Esophagus squamous epithelium (tissue), 5 donors: ENCODE data around the gene GIMAP7. TPM values are rescaled to one million over a fixed set of nuclear protein-coding genes. Genes with fewer than 3 reads are reported as not detected.
"Not testable (repeated sequence)": the region's sequence is repeated elsewhere in the genome, so short reads cannot be mapped to it uniquely, and the experiment has no call there.

Experiments used
- DNase-seq: peaks from one replicate; lab custom pipeline; 2025; lab: John Stamatoyannopoulos, UW
- H3K27ac ChIP-seq, 4 donors: fragments of 200-600 bp; sonication (generic); one replicate each; pipeline ENCODE4 v1.5.1; 2016 to 2019; ENCODE audit warnings: mild to moderate bottlenecking in 1 of 4
- H3K27me3 ChIP-seq, 4 donors: fragments of 200-600 bp; sonication (generic); 1 replicate in 3 of 4; 2 replicates in 1 of 4; pipeline versions ENCODE4 v1.5.1 to v1.6.0; 2017 to 2021; ENCODE audit warnings: antibody characterized with exemption in 1 of 4
- H3K36me3 ChIP-seq, 3 donors: fragments of 200-600 bp; sonication (generic); one replicate each; pipeline ENCODE4 v1.5.1; 2016 to 2019
- H3K4me1 ChIP-seq, 3 donors: fragments of 200-600 bp; sonication (generic); one replicate each; pipeline ENCODE4 v1.5.1; 2017 to 2019
- H3K4me3 ChIP-seq, 4 donors: fragments of 200-600 bp; sonication (generic); 1 replicate in 3 of 4; 2 replicates in 1 of 4; pipeline ENCODE4 v1.5.1; 2016 to 2019; ENCODE audit warnings: mild to moderate bottlenecking in 2 of 4, moderate library complexity in 1 of 4
- H3K9me3 ChIP-seq, 3 donors: fragments of 200-600 bp; sonication (generic); one replicate each; pipeline ENCODE4 v1.5.1; 2016 to 2019
- CTCF ChIP-seq, 6 experiments: fragments of 450-650 bp in 4 of 6; fragments of 200-600 bp in 2 of 6; sonication (generic) in 2 of 6; IDR thresholded peaks; one replicate each; pipeline ENCODE4 v1.5.1; 2016 to 2019; ENCODE audit warnings: antibody characterized with exemption in 6 of 6, mild to moderate bottlenecking in 4 of 6, moderate library complexity in 4 of 6
- POLR2A ChIP-seq, 4 donors: fragments of 450-650 bp; IDR thresholded peaks; one replicate each; pipeline ENCODE4 v1.6.1; 2017; ENCODE audit warnings: antibody characterized with exemption in 4 of 4, mild to moderate bottlenecking in 4 of 4, moderate library complexity in 3 of 4
- WGBS, 2 donors: methylation state at CpG; one replicate each; pipeline ENCODE4 v1.1.5; 2018; 5-methylcytosine and 5-hydroxymethylcytosine counted together
- intact Hi-C: fragments of 100-400 bp; cut with DNase I; formaldehyde crosslinking; loops from one replicate; pipeline ENCODE4 v1.15.0; 2022
- total RNA-seq, 4 donors: library from RNA; depleted of rRNA; stranded (reverse); fragments of >200 nt; gene quantifications; one replicate each; pipeline ENCODE4 v1.1.0, GENCODE V29; 2016
- donor health status: DM: yes; HTN: yes; CAD: no.

Gene GIMAP7
- total RNA-seq, 4 donors from 2014 or later, result 0.64 to 18.1 (median 3.3) TPM

- intact Hi-C loops, result no loop called here
- H3K27ac ChIP-seq, result peak overlapping the region; percentile 53 to 80 (median 65)
- 84 to 95% methylated on average over 13 to 14 of the region's 17 CpGs for WGBS, 2 donors
- no peaks in the 10 kb centered on the region for H3K36me3 ChIP-seq
- peak overlapping the region in 3 of 4 donors; percentile 33 to 64 (median 42) for H3K4me3 ChIP-seq
- no peak for DNase-seq
- no peak for TF ChIP-seq POLR2A (IDR thresholded peaks at IDR 0.05)
- H3K9me3 ChIP-seq, result no peaks in the 10 kb centered on the region
- no peaks in the 10 kb centered on the region for H3K27me3 ChIP-seq
- H3K4me1 ChIP-seq, result peaks cover 0 to 5% (median 0%) of the 10 kb centered on the region in 3 donors
Measured at GRCh38 chr7:150513758-150514157, 914 bp upstream of the GIMAP7 start.

DNA sequence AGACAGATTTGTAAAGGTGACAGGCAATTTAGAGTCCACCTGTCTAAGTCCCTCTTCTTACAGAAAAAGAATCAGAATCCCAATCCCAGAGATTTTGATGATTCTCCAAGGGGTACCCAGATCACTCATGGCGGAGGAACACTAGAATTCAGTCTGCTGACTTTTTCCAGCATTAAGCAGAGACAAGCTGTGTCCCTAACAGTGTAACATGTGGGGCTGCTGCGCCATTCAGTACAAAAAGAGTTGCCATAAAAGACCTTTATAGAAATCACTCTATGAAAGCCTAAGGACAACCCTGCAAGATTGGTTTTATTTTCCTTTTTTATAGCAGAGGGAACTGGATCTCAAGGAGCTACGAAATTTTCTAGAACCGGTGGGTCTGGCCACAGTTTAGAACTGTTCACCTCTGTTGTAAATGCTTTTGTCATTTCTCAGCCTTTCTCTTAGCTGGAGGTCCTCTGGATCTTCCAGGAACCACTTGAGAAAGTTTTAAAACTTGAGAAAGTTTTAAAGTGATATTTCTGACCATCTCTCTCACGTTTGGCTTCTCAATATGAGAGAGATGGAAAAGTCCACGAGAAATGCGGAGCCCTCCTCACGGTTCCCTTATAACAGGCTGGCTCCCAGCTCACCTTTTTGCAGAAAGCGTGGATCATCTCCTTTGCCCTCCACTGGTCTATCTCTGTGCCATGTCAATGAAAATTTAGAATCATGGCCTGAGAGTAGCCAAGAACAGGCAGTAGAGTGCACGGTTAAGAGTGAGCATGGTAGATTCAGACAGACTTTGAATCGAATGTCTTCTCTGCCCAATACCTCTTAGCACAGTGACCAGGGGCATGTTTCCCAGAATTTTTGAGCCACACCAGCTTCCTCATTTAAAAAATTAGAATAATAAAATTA, 826 bp downstream of the GIMAP7 start:
- Histone ChIP-seq H3K4me1 (peaks cover 0 to 5% (median 0%) of the 10 kb centered on the region in 3 donors), H3K36me3 (no peaks in the 10 kb centered on the region), H3K27me3 (no peaks in the 10 kb centered on the region), H3K9me3 (no peaks in the 10 kb centered on the region), H3K27ac (peak overlapping the region; percentile 53 to 80 (median 65)), H3K4me3 (peak overlapping the region; percentile 22 to 64 (median 38))
- intact Hi-C loops, result no loop called here
- DNase-seq, result no peak
- WGBS, 2 donors, result 55 to 62% methylated on average over 11 of the region's 11 CpGs
- TF ChIP-seq POLR2A (IDR thresholded peaks at IDR 0.05) (no peak), CTCF (IDR thresholded peaks at IDR 0.05) (no peak)

DNA sequence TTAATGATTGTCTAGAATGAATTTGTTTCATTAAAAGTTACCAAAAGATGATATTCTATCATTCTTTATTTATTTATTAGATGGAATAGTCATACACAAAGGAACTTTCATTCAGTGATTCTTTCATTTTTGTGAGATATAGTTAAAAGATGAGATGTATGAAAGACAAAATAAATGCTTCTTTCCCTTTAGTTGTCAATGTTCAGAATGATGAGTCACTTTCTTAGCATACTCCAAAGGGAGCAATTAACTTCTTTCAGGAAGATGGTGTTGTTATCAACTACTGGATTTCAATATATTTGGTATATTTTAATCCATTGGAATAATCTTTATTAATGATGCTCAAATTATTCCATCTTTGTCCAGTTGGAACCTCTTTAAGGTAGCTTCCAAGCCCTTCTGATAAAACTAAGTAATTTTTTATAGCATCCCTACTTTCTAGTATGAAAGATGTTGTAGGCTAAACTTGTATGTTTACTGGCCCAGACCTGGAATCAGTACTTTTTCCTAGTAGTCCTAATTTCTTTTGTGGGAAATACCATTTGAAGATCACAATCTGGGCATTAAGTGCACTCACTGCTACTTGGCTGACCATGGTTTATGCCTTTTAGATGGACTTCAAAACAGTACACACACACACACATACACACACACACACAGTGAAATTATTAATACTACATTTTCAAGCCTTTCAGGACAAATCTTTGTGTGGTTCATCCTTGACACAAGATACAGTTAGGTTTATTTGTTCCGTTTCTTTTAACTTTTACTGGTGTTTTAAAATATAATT, 2.5 kb downstream of the GIMAP7 start:
- intact Hi-C loops, result no loop called here

DNA sequence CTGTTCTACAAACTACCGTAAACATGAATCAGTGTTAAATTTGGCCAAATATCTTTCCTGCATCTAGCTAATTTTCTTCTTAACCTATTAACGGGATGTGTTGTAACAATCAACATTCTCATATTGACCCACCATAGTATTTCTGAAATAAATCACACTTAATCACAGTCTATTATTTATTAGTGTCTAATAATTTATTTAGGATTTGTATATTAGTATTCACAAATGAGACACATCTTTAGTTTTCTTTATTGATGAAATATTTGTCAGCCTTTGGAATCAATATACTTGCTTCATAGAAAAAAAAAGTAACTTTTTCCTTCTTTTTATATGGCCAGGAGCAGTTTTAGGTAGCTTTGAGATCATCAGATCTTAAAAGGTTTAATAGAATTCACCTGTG, 4.6 kb downstream of the GIMAP7 start:
- Histone ChIP-seq H3K27ac (peak overlapping the region in 3 of 4 donors; percentile 53 to 69 (median 60)), H3K4me1 (no peaks in the 10 kb centered on the region), H3K9me3 (no peaks in the 10 kb centered on the region), H3K27me3 (no peaks in the 10 kb centered on the region), H3K4me3 (peak overlapping the region in 3 of 4 donors; percentile 33 to 64 (median 42)), H3K36me3 (no peaks in the 10 kb centered on the region)
- WGBS, 2 donors, result 71 to 76% methylated on average over 2 of the region's 2 CpGs
- TF ChIP-seq CTCF (IDR thresholded peaks at IDR 0.05) (no peak), POLR2A (IDR thresholded peaks at IDR 0.05) (no peak)
- intact Hi-C loops, result no loop called here
- DNase-seq, result no peak

More for the DNA sequence above, 2.5 kb downstream of the GIMAP7 start:
- no peak for DNase-seq
- Histone ChIP-seq H3K27me3 (no peaks in the 10 kb centered on the region), H3K4me1 (peaks cover 0 to 5% (median 0%) of the 10 kb centered on the region in 3 donors), H3K4me3 (peak overlapping the region in 3 of 4 donors; percentile 33 to 64 (median 42)), H3K27ac (peak overlapping the region; percentile 53 to 80 (median 65)), H3K36me3 (no peaks in the 10 kb centered on the region), H3K9me3 (no peaks in the 10 kb centered on the region)
- 68 to 77% methylated on average over 1 of the region's 1 CpG for WGBS, 2 donors
- TF ChIP-seq CTCF (IDR thresholded peaks at IDR 0.05) (no peak), POLR2A (IDR thresholded peaks at IDR 0.05) (no peak)

DNA sequence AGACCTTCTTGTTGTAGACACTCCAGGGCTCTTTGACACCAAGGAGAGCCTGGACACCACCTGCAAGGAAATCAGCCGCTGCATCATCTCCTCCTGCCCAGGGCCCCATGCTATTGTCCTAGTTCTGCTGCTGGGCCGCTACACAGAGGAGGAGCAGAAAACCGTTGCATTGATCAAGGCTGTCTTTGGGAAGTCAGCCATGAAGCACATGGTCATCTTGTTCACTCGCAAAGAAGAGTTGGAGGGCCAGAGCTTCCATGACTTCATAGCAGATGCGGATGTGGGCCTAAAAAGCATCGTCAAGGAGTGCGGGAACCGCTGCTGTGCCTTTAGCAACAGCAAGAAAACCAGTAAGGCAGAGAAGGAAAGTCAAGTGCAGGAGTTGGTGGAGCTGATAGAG, 5.5 kb downstream of the GIMAP7 start:
- no peaks in the 10 kb centered on the region for H3K36me3 ChIP-seq
- DNase-seq, result no peak
- no peak for TF ChIP-seq POLR2A (IDR thresholded peaks at IDR 0.05)
- TF ChIP-seq CTCF (IDR thresholded peaks at IDR 0.05), result no peak
- H3K4me3 ChIP-seq, result peak overlapping the region in 3 of 4 donors; percentile 33 to 64 (median 42)
- peak overlapping the region in 3 of 4 donors; percentile 53 to 69 (median 60) for H3K27ac ChIP-seq
- 60 to 70% methylated on average over 7 of the region's 8 CpGs for WGBS, 2 donors
- intact Hi-C loops, result no loop called here
- H3K4me1 ChIP-seq, result no peaks in the 10 kb centered on the region
- H3K27me3 ChIP-seq, result no peaks in the 10 kb centered on the region
- H3K9me3 ChIP-seq, result no peaks in the 10 kb centered on the region

DNA sequence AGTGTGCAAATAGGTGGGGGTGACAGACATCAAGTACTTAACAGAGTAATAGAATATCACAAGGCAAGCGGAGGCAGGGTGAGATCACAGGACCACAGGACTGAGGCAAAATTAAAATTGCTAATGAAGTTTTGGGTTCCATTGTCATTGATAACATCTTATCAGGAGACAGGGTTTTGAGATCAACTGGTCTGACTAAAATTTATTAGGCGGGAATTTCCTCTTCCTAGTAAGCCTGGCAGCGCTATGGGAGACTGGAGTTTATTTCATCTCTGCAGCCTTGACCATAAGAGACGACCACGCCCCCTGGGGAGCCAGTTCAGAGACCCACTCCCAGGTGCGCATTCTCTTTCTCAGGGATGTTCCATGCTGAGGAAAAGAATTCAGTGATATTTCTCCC, 8.3 kb downstream of the GIMAP7 start:
- intact Hi-C loops, H3K4me3 ChIP-seq: not testable (repeated sequence)
- WGBS, 2 donors, result 59 to 68% methylated on average over 6 of the region's 6 CpGs

More for the DNA sequence above, 8.3 kb downstream of the GIMAP7 start:
- not testable (repeated sequence) for H3K36me3 ChIP-seq, H3K4me1 ChIP-seq, H3K9me3 ChIP-seq, H3K27me3 ChIP-seq, DNase-seq, H3K27ac ChIP-seq
